GM23338 (cell line): ENCODE measurements around the gene SH3TC1. TPM values are rescaled to one million over a fixed set of nuclear protein-coding genes. Genes with fewer than 3 reads are reported as not detected.

Source experiments
- ATAC-seq: fragments of 200-7000 bp; cut with Tn5 transposase; 3 replicates; pipeline ENCODE4 v1.9.1; 2020
- DNase-seq: peaks from one replicate; pipeline ENCODE4 v3.0.0-alpha.2; 2015; ENCODE audit warnings: low spot score
- H2AFZ ChIP-seq: fragments of 200-600 bp; sonication (generic); 2 replicates; pipeline ENCODE4 v1.8.0; 2016; ENCODE audit warnings: antibody characterized with exemption, mild to moderate bottlenecking, moderate library complexity
- H3F3A ChIP-seq: fragments of 200-600 bp; sonication (generic); replicated peaks from 2 replicates; pipeline ENCODE4 v1.8.0; 2017; ENCODE audit warnings: antibody characterized with exemption, mixed run types, low read depth
- H3K27ac ChIP-seq: fragments of 200-600 bp; sonication (generic); 2 replicates; pipeline ENCODE4 v1.6.1; 2016; ENCODE audit warnings: low read depth
- H3K27me3 ChIP-seq: fragments of 200-600 bp; sonication (generic); 2 replicates; pipeline ENCODE4 v1.8.0; 2016; ENCODE audit warnings: mild to moderate bottlenecking, mixed run types, moderate library complexity; ENCODE audit not compliant: insufficient read depth
- H3K36me3 ChIP-seq: fragments of 200-600 bp; sonication (generic); 2 replicates; pipeline ENCODE4 v1.8.0; 2016; ENCODE audit warnings: mild to moderate bottlenecking; ENCODE audit not compliant: insufficient read depth
- H3K4me1 ChIP-seq: fragments of 200-600 bp; sonication (generic); 2 replicates; pipeline ENCODE4 v1.8.0; 2016; ENCODE audit warnings: mild to moderate bottlenecking, moderate library complexity; ENCODE audit not compliant: insufficient read depth
- H3K4me2 ChIP-seq: fragments of 200-600 bp; sonication (generic); 2 replicates; pipeline ENCODE4 v1.7.1; 2017; ENCODE audit warnings: mixed run types
- H3K4me3 ChIP-seq: fragments of 200-600 bp; sonication (generic); 2 replicates; pipeline ENCODE4 v1.6.1; 2016; ENCODE audit warnings: mixed run types
- H3K79me2 ChIP-seq: fragments of 200-600 bp; sonication (generic); replicated peaks from 2 replicates; pipeline ENCODE4 v1.8.0; 2017; ENCODE audit warnings: mild to moderate bottlenecking; ENCODE audit not compliant: insufficient read depth
- H3K9me2 ChIP-seq: fragments of 200-600 bp; sonication (generic); 2 replicates; pipeline ENCODE4 v1.8.0; 2017; ENCODE audit not compliant: insufficient read depth
- H4K20me1 ChIP-seq: fragments of 200-600 bp; sonication (generic); replicated peaks from 2 replicates; pipeline ENCODE4 v1.8.0; 2017; ENCODE audit warnings: mild to moderate bottlenecking; ENCODE audit not compliant: insufficient read depth
- H3K27ac Mint-ChIP-seq: 2 replicates; pipeline ENCODE4 v1.8.0; 2020; ENCODE audit warnings: inconsistent platforms, mild to moderate bottlenecking, moderate library complexity, mixed read lengths
- H3K27me3 Mint-ChIP-seq: 3 replicates; pipeline ENCODE4 v1.8.0; 2022; ENCODE audit warnings: low read depth, mild to moderate bottlenecking, moderate library complexity, mixed read lengths, inconsistent platforms; ENCODE audit not compliant: insufficient read depth, poor library complexity
- H3K36me3 Mint-ChIP-seq: 3 replicates; pipeline ENCODE4 v1.8.0; 2021; ENCODE audit warnings: low read depth, mild to moderate bottlenecking, inconsistent platforms, moderate library complexity, mixed read lengths
- H3K4me1 Mint-ChIP-seq: 3 replicates; pipeline ENCODE4 v1.8.0; 2020; ENCODE audit warnings: mild to moderate bottlenecking, inconsistent platforms, mixed read lengths
- H3K4me3 Mint-ChIP-seq: 3 replicates; pipeline ENCODE4 v1.8.0; 2021; ENCODE audit warnings: moderate library complexity, mild to moderate bottlenecking, inconsistent platforms, mixed read lengths
- H3K9me3 Mint-ChIP-seq: 3 replicates; pipeline ENCODE4 v1.8.0; 2020; ENCODE audit warnings: moderate library complexity, mild to moderate bottlenecking, inconsistent platforms, mixed read lengths
- CREB1 ChIP-seq: fragments of 250-450 bp; sonication (Bioruptor Pico); IDR thresholded peaks from 2 replicates; pipeline ENCODE4 v1.5.0; 2020; ENCODE audit warnings: low read depth, mild to moderate bottlenecking, moderate library complexity
- EZH2 ChIP-seq: fragments of 200-600 bp; sonication (generic); IDR thresholded peaks from one replicate; pipeline ENCODE4 v1.8.0; 2017; ENCODE audit warnings: antibody characterized with exemption, mild to moderate bottlenecking, low read depth; ENCODE audit not compliant: unreplicated experiment
- EZH2phosphoT487 ChIP-seq: fragments of 200-600 bp; sonication (generic); IDR thresholded peaks from one replicate; pipeline ENCODE4 v1.8.1; 2018; ENCODE audit warnings: antibody characterized with exemption; ENCODE audit not compliant: unreplicated experiment
- JUNB ChIP-seq: IDR thresholded peaks from one replicate; pipeline ENCODE4 v1.6.1; 2016; ENCODE audit warnings: antibody characterized with exemption; ENCODE audit not compliant: unreplicated experiment
- NANOG ChIP-seq: IDR thresholded peaks from 2 replicates; pipeline ENCODE4 v1.6.1; 2016; ENCODE audit warnings: antibody characterized with exemption, borderline replicate concordance
- POLR2AphosphoS5 ChIP-seq: IDR thresholded peaks from 2 replicates; pipeline ENCODE4 v1.6.1; 2016; ENCODE audit warnings: antibody characterized with exemption, low read depth
- STAT1 ChIP-seq: IDR thresholded peaks from one replicate; pipeline ENCODE4 v1.6.1; 2016; ENCODE audit warnings: antibody characterized with exemption; ENCODE audit not compliant: unreplicated experiment
- ZNF114 ChIP-seq: fragments of 250-450 bp; sonication (Bioruptor Pico); IDR thresholded peaks from 2 replicates; pipeline ENCODE4 v1.5.0; 2020; ENCODE audit warnings: mild to moderate bottlenecking, moderate library complexity
- ZNF331 ChIP-seq: fragments of 250-450 bp; sonication (Bioruptor Pico); IDR thresholded peaks from 2 replicates; pipeline ENCODE4 v1.5.0; 2020; ENCODE audit warnings: low read depth, mild to moderate bottlenecking, moderate library complexity
- polyA plus RNA-seq: library from polyadenylated mRNA; unstranded; fragments of >200 nt; fragmentation: Nextera tagmentation; extraction: Ambion mirVana; gene quantifications from 2 replicates; pipeline ENCODE4 v1.2.1, GENCODE V29; 2016
- total RNA-seq: library from RNA; depleted of rRNA; stranded (reverse); fragments of >200 nt; shearing (Covaris generic); gene quantifications from 2 replicates; pipeline ENCODE4 v1.2.3, GENCODE V29; 2014
- TF ChIP-seq, protein P1 (sequence below): IDR thresholded peaks from one replicate; pipeline ENCODE4 v1.6.1; 2018; ENCODE audit warnings: antibody characterized with exemption; ENCODE audit not compliant: unreplicated experiment
- TF ChIP-seq, protein P2 (sequence below), 2 experiments: fragments of 200-600 bp in 1 of 2; sonication (generic) in 1 of 2; conservative IDR thresholded peaks; 2 replicates each; pipeline versions ENCODE4 v1.5.1 to v1.6.1; 2016 to 2017; ENCODE audit warnings: antibody characterized with exemption in 2 of 2, low read depth in 2 of 2, mild to moderate bottlenecking in 2 of 2, moderate library complexity in 1 of 2
- TF ChIP-seq, protein P3 (sequence below): fragments of 250-450 bp; sonication (Bioruptor Pico); IDR thresholded peaks from 2 replicates; pipeline ENCODE4 v1.5.0; 2020; ENCODE audit warnings: mild to moderate bottlenecking, moderate library complexity
- TF ChIP-seq, protein P4 (sequence below): IDR thresholded peaks from 2 replicates; pipeline ENCODE4 v1.6.1; 2016; ENCODE audit warnings: antibody characterized with exemption

SH3TC1 gene
- total and polyA plus RNA-seq, 2 experiments from 2014 or later = 0.07 TPM; not detected in 1

DNA sequence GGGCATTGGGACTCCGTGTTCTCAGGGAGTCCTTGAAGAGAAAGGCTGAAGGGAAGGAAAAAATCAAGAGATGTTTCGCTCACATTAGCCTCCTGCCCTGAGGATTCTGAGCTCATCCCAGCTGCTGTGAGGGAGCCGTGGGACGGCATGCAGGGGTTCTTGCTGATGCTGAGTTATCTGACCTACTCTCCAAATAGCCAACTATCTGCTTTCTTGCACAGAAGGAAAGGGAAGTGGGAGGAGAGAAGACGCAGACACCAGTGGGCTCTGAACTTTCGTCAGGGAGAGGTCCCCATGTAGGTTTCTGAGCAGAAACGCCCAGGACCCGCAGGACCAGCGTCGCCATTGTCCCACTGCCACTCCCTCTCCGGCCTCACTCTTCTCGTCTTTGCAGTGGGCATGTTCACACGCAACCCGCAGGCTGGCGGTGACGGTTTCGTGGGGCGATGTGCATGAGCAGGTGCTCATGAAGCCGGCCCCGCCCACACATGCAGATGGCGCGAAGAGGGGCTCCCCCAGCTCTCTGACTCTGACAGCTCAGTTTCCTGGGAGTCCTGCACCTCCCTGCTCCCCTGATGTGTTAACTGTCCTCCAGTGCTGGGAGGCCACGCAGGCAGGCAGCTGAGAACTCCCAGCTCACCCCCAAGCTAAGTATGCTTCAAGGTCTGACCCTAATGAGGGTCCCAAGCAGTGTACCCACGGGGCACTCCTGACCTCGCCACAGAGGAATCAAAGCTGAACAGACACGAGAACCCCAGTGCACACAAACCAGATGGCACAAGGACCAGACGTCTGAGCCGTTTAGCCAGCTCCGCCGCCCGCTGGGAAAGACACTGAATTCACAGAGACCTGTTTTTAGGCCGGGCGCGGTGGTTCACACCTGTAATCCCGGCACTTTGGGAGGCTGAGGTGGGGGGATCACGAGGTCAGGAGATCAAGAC lies 26.8 kb upstream of the SH3TC1 start:
- no peak for TF ChIP-seq JUNB
- TF ChIP-seq, protein P1, sequence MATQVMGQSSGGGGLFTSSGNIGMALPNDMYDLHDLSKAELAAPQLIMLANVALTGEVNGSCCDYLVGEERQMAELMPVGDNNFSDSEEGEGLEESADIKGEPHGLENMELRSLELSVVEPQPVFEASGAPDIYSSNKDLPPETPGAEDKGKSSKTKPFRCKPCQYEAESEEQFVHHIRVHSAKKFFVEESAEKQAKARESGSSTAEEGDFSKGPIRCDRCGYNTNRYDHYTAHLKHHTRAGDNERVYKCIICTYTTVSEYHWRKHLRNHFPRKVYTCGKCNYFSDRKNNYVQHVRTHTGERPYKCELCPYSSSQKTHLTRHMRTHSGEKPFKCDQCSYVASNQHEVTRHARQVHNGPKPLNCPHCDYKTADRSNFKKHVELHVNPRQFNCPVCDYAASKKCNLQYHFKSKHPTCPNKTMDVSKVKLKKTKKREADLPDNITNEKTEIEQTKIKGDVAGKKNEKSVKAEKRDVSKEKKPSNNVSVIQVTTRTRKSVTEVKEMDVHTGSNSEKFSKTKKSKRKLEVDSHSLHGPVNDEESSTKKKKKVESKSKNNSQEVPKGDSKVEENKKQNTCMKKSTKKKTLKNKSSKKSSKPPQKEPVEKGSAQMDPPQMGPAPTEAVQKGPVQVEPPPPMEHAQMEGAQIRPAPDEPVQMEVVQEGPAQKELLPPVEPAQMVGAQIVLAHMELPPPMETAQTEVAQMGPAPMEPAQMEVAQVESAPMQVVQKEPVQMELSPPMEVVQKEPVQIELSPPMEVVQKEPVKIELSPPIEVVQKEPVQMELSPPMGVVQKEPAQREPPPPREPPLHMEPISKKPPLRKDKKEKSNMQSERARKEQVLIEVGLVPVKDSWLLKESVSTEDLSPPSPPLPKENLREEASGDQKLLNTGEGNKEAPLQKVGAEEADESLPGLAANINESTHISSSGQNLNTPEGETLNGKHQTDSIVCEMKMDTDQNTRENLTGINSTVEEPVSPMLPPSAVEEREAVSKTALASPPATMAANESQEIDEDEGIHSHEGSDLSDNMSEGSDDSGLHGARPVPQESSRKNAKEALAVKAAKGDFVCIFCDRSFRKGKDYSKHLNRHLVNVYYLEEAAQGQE = no peak
- TF ChIP-seq, protein P2, sequence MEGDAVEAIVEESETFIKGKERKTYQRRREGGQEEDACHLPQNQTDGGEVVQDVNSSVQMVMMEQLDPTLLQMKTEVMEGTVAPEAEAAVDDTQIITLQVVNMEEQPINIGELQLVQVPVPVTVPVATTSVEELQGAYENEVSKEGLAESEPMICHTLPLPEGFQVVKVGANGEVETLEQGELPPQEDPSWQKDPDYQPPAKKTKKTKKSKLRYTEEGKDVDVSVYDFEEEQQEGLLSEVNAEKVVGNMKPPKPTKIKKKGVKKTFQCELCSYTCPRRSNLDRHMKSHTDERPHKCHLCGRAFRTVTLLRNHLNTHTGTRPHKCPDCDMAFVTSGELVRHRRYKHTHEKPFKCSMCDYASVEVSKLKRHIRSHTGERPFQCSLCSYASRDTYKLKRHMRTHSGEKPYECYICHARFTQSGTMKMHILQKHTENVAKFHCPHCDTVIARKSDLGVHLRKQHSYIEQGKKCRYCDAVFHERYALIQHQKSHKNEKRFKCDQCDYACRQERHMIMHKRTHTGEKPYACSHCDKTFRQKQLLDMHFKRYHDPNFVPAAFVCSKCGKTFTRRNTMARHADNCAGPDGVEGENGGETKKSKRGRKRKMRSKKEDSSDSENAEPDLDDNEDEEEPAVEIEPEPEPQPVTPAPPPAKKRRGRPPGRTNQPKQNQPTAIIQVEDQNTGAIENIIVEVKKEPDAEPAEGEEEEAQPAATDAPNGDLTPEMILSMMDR (conservative IDR thresholded peaks at IDR 0.05; ENCODE audit: low read depth in 2 of 2) = no peak
- no peak for TF ChIP-seq POLR2AphosphoS5
- no peak for TF ChIP-seq ZNF331 (CRISPR knock-in tag)
- no peak for TF ChIP-seq CREB1 (CRISPR knock-in tag)
- TF ChIP-seq, protein P3, sequence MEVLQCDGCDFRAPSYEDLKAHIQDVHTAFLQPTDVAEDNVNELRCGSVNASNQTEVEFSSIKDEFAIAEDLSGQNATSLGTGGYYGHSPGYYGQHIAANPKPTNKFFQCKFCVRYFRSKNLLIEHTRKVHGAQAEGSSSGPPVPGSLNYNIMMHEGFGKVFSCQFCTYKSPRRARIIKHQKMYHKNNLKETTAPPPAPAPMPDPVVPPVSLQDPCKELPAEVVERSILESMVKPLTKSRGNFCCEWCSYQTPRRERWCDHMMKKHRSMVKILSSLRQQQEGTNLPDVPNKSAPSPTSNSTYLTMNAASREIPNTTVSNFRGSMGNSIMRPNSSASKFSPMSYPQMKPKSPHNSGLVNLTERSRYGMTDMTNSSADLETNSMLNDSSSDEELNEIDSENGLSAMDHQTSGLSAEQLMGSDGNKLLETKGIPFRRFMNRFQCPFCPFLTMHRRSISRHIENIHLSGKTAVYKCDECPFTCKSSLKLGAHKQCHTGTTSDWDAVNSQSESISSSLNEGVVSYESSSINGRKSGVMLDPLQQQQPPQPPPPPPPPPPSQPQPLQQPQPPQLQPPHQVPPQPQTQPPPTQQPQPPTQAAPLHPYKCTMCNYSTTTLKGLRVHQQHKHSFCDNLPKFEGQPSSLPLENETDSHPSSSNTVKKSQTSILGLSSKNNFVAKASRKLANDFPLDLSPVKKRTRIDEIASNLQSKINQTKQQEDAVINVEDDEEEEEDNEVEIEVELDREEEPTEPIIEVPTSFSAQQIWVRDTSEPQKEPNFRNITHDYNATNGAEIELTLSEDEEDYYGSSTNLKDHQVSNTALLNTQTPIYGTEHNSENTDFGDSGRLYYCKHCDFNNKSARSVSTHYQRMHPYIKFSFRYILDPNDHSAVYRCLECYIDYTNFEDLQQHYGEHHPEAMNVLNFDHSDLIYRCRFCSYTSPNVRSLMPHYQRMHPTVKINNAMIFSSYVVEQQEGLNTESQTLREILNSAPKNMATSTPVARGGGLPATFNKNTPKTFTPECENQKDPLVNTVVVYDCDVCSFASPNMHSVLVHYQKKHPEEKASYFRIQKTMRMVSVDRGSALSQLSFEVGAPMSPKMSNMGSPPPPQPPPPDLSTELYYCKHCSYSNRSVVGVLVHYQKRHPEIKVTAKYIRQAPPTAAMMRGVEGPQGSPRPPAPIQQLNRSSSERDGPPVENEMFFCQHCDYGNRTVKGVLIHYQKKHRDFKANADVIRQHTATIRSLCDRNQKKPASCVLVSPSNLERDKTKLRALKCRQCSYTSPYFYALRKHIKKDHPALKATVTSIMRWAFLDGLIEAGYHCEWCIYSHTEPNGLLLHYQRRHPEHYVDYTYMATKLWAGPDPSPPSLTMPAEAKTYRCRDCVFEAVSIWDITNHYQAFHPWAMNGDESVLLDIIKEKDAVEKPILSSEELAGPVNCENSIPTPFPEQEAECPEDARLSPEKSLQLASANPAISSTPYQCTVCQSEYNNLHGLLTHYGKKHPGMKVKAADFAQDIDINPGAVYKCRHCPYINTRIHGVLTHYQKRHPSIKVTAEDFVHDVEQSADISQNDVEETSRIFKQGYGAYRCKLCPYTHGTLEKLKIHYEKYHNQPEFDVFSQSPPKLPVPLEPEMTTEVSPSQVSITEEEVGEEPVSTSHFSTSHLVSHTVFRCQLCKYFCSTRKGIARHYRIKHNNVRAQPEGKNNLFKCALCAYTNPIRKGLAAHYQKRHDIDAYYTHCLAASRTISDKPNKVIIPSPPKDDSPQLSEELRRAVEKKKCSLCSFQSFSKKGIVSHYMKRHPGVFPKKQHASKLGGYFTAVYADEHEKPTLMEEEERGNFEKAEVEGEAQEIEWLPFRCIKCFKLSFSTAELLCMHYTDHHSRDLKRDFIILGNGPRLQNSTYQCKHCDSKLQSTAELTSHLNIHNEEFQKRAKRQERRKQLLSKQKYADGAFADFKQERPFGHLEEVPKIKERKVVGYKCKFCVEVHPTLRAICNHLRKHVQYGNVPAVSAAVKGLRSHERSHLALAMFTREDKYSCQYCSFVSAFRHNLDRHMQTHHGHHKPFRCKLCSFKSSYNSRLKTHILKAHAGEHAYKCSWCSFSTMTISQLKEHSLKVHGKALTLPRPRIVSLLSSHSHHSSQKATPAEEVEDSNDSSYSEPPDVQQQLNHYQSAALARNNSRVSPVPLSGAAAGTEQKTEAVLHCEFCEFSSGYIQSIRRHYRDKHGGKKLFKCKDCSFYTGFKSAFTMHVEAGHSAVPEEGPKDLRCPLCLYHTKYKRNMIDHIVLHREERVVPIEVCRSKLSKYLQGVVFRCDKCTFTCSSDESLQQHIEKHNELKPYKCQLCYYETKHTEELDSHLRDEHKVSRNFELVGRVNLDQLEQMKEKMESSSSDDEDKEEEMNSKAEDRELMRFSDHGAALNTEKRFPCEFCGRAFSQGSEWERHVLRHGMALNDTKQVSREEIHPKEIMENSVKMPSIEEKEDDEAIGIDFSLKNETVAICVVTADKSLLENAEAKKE (CRISPR knock-in tag) = no peak
- no peak for TF ChIP-seq ZNF114
- TF ChIP-seq NANOG = no peak
- TF ChIP-seq STAT1 = no peak
- TF ChIP-seq EZH2 = no peak
- TF ChIP-seq, protein P4, sequence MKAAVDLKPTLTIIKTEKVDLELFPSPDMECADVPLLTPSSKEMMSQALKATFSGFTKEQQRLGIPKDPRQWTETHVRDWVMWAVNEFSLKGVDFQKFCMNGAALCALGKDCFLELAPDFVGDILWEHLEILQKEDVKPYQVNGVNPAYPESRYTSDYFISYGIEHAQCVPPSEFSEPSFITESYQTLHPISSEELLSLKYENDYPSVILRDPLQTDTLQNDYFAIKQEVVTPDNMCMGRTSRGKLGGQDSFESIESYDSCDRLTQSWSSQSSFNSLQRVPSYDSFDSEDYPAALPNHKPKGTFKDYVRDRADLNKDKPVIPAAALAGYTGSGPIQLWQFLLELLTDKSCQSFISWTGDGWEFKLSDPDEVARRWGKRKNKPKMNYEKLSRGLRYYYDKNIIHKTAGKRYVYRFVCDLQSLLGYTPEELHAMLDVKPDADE = no peak
- no peak for TF ChIP-seq EZH2phosphoT487
- Histone ChIP-seq H3K4me1 (no peaks in the 10 kb centered on the region), H3K27ac (no peak overlapping the region)

More for the DNA sequence above, 26.8 kb upstream of the SH3TC1 start:
- Histone ChIP-seq H3K27me3 (no peaks in the 10 kb centered on the region), H3K4me3 (no peak overlapping the region), H3K4me2 (no peak overlapping the region), H3F3A (no peaks in the 10 kb centered on the region), H4K20me1 (no peaks in the 10 kb centered on the region), H3K9me2 (no peaks in the 10 kb centered on the region), H3K36me3 (no peaks in the 10 kb centered on the region), H3K79me2 (no peaks in the 10 kb centered on the region), H2AFZ (no peak overlapping the region)
- Mint-ChIP-seq H3K36me3 (peaks cover 7% of the 10 kb centered on the region; the same call in 2 of the 3 replicates), H3K27me3 (no peaks in the 10 kb centered on the region), H3K4me1 (0 out of 3 replicates have a peak, but pooled peaks cover 2% of the 10 kb centered on the region), H3K9me3 (peaks cover 19% of the 10 kb centered on the region), H3K27ac (no peak overlapping the region), H3K4me3 (no peak overlapping the region)
- DNase-seq = no peak
- no peak for ATAC-seq
